GM19467 (cell line): ENCODE measurements around the gene PCED1B.

Experiments
- ATAC-seq: cut with Tn5 transposase; IDR thresholded peaks from one replicate; pipeline ENCODE4 v1.9.1; 2021; ENCODE audit warnings: mild to moderate bottlenecking, moderate library complexity; ENCODE audit not compliant: unreplicated experiment

PCED1B gene

DNA sequence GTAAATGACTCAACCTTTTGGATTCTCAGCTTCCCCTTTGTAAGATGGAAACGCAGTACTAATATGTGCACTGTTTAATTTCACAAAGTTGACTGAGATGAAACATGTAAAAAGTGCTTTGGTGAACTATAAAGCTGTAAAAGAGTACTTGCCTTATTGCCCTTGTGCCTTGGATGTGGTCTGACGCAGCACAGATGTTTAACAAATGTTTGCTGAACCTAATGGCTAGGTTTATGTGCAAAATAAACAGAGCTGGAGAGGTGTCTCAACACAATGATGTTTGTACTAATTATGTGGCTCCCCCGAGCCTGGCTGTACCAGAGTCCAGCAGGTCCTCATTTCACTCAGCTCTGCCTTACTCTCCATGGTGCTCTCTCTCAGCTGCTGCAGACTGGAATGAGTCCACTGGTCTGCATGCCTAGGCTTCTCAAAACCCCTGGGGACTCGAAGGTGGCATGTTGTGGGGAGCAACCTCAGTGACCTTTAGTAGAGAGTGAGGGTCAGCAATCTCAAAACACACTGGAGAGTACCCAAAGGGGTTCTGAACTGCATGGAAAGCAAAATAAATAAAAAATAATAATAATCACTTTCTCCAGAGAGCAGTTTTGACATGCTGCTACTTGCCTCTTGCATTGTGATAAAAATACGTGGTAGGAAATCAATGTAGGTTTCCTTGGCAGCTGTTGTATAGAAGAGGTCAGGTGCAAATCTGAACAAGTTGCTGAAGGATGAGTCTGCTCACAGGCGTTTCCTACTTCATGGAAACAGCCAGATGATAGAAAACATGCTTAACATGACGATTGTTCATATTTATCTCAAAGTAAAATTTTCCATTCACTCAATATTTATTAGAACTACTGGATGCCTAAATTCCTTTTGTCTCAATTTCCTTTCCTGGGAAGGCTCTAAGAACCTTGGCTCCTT lies 8.9 kb downstream of the PCED1B start:
- no peak for ATAC-seq

DNA sequence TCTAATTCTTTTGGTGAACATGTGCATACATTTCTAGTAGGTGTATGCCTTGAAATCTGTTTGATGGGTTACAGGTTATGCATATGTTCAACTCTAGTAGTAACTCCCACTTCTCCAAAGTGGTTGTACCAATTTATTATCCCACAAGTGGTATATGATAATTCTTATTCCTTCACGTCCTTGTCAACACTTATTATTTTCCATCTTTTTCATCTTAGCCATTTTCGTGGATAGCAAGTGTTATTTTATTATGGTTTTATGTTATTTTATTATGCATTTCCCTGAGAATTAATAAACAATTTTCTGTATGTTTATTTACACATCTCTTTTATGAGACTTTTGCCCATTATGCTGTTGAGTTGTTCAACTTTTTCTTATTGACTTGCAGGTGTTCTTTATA lies 11.6 kb downstream of the PCED1B start:
- ATAC-seq = no peak

DNA sequence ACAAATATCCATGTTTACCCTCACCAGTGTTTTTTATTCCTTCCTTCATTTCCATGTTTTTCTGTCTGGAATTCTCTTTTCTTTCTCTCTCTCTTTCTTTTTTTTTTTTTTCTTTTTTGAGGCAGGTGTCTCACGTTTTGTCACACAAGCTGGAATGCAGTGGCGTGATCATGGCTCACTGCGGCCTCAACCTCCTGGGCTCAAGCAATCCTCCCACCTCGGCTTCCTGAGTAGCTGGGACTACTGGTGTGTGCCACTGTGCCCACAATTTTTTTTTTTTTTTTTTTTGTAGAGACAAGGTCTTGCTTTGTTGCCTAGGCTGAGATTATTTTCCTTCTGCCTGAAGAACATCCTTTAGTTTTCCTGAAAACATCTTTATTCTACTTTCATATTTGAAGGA lies 15.4 kb downstream of the PCED1B start:
- no peak for ATAC-seq

DNA sequence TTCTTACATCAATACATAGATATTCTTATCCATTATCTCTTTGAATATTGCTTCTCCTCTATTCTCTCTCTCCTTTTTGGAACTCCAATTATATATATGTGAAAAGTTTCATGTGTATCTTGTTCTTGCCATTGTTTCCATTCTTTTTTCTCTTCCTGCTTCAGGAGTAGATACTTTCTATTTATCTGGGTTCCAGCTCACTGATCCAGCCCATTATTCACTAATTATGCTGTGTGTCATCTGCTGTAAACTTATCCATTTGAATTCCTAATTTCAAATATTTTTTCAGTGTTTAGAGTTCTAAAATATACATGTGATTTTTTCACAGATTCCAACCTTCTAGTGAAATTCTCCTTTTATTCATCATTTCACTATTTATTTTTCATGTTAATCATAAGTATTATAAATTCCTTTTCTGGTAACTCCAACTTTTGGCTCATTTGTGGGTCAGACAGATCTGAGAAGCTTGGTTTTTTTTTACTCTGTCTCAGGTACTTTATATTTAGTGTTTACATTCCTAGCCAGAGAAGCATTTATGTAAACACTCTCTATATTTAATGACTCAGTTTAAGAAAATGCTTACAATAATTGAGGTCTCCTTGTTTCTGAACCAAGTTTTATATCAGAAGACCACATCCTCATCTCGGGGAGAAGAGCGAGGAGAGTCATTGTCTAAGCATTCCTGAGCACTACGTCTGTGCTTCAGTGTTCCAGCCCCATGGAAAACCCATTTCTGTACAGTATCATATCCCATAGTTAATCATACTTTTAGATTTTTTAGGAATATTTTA lies 16.2 kb downstream of the PCED1B start:
- no peak for ATAC-seq

DNA sequence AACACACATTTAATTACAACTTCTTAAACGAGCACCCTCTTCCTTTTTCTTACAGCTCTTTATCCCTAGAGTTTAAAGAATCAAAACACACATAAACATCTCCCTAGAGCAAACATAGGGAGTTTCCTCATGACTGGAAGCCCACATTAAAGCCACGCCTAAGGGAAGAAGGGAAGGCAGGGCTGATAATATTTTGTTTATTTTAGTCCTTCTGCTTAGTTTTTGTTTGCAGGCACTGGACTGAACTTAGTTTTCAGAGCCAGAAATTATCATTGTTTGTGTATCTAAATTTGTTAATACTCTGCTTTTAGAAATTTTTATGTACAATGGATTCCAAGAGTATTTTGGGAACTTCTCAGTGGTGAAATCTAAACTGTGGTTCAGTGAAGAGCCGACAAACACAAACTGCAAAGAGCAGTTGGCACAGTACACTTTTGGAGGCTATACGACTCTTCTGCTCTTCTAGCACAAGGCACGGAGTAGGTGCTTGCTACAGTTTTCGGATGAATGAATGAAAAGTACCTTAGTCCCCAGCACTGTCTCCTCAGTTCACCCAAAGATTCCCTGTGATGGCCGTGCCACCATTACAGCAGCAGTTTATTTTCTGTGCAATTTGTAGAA lies 18.0 kb downstream of the PCED1B start:
- no peak for ATAC-seq

DNA sequence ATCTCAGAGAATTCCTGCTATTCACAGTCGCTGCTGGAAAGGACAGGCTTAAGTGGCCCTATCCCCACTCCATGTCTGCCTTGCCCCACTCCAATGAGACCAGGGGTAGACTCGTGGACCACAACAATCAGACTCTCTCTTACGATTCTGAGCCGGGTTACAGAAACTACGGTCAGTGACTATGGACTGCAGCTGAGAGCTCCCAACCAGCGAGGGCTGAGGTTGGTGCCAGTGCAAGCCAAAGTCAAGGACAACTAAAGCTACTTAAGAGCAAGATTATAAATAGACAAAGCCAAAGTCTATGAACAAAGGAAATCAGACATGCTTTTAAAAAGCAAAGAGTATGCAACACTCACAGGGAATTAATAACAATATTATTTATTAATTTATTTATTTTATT lies 18.7 kb downstream of the PCED1B start:
- no peak for ATAC-seq

DNA sequence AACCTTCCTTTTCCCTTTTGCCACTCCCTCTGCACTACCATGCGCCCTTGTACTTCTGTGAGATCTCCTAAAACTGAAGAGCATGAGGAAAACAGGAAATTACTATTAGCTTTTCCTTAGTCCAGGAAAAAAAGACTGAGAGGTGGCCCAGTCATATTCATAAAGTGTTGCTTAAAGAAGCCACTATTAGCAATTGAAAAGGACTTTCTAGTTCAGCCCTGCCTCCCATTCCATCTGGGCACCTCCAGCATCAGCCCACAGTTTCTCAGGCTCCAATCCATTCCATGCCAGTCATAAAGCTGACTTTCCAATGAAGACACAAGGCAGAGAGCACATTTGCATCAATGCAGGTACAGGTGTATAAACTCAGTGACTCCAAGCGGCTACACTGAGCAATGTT lies 20.2 kb downstream of the PCED1B start:
- no peak for ATAC-seq

DNA sequence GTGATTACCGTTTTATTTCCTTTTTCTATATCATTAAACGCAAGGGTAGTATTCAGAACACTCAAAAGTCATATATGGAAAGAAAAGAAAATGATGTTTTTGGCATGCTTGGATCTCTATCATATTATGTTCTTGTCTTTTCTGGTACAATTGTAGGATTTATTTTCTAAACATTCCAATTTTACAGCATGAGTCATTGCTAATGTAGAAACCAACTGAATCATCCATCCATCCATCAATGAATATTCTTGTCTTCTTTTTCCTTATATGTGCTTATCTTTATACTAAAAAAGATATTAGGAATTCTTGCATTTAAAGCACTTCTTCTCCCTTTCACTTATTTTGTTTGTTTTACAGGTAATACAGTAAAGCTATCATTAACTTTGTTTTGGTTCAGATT lies 20.7 kb downstream of the PCED1B start:
- ATAC-seq = no peak

DNA sequence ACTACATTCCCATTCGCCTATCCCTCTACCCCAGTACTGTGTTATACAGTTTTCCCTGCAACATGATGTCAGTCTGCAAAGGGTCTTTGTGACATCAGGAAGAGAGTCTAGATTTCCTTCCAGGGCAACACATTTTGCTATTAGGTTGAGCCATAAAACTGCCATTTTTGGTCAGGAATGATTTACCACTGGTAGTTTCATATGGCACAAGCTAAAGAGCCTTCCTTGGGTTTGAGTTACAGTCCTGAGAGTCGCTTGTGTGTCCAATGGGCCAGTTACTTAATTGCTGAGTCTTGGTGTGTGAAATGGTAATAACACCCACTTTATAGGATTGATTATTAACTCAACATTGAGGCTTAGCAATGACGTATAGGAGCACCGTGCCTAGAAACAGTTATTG lies 23.0 kb downstream of the PCED1B start:
- no peak for ATAC-seq

DNA sequence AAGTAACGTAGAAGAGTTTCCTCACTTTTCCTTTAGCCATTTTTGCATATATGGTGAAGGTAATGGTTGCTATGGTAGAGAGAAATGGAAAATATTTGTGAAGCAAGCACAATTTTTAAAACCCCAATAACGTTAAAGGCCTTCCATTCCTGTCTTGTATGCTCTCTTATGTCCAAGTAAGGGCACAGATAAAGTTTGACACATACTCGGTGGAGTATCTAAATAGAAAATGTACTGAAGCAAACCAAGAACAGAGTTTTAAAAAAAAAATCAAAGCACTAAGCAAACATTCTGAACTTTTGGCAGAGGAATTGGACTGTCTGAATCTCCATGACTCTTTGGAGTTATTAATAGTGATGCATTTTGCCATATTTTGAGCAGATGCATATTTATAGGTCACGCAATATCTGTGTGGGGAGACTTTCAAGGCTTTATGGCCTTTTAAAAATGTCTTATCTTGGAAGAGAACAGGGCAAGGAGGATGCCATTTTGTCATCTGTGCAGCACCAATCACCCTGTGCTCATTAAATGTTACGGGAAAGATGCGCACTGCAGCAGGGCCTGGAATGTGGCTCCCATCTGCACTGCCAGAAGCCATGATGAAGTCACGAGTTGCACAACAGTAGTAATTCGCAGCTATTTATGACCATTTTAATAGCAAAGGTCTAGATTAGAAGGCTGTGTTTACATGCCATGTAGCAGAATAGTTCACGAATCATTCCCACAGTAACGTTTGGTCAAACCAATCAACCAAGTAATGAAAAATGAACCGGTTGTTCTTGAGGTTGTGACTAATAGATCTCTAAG lies 23.6 kb downstream of the PCED1B start:
- ATAC-seq = no peak

DNA sequence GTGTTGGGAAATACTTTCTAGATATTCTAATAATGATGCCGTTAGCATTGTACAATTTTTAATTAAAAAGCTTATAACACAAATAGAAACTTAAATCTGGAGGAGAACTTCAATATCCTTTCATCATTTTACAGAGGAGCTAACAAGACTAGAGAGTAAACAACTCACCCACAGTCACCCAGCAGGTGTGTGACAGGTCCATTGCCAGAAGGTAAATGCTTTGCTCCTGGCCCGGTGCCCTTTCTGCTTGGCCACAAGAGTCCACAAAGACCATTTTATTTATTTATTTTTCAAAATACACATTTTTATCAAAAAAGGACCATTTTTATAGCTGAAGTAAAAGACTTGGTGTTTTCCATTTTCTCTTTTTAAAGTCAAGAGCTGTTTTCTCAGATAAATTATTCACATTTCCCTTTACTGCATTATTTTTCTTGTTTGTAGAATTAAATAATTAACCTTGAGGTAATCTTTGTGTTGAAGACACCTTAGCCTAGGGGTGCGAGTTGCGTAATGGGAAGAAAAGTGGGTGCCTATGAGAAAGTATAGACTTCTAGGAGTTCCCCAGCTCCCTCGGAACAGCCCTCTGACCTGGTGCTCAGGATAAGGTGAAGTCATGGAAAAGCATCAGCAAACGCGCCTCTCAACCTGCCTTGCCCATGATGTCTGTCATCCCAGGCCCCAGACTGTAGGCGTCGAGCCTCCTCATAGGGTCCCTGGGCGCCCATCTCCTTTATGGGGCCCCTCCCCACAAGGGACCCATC lies 26.7 kb downstream of the PCED1B start:
- ATAC-seq = no peak

DNA sequence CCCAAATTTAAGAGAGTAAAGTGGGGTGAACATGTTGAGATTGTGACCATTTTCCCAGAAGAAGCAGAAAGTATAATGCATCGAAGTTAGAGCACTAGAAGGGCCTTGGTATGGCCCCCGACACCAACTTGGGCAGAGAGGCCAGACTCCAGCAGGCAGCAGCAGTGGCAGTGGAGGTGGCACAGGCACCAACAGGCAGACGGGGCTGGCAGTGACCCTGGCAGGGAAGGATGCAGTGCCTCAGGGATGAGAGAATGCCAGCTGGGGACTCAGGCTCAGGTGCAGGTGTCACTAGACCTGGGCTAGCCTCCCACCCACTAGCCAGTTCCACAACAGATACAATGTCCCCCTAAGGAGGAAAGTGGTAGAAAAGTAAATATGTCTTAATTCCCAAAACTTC lies 28.0 kb downstream of the PCED1B start:
- ATAC-seq = no peak

DNA sequence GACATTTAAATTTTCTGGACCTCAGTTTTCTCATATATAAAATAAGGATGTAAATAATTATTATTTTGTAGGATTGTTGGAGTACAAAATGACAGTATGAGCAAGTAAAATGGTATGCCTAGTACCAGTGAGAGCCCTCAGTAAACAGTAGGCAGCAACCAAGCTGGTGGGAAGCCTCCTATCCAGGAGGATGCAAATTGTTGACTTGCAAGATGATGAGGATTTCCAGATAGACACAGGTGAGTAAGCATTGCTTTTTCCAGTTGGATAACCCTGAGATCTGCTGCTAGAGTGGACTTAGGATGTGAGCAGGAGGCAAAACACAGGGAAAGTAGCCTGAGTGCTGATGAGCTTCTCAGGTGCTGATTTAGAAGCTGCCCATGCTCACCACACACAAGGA lies 28.5 kb downstream of the PCED1B start:
- ATAC-seq = no peak

DNA sequence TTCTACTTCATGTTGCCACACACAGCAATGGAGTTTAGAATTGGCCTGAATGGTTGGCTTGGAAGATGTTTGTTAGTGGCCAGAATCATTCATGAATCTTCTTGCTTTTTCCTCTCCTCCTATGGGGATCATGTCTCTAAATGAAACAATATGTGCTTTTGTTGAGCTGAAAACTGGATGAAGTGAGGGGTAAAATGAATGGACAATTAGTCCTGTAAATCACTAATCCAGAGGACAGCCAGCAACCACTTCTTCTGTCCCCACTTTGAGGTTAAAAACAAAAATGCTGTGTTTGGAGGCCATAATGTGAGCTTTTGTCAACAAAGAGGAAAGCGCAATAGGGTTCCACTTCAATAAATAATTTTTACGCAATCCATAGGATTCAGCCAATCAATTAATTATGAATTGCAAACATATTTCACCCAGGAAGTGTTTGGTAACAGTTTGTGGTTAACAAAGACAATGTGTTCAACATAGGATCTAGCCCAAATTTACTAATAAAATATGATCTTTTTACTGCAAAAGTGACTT lies 30.7 kb downstream of the PCED1B start:
- ATAC-seq = no peak

DNA sequence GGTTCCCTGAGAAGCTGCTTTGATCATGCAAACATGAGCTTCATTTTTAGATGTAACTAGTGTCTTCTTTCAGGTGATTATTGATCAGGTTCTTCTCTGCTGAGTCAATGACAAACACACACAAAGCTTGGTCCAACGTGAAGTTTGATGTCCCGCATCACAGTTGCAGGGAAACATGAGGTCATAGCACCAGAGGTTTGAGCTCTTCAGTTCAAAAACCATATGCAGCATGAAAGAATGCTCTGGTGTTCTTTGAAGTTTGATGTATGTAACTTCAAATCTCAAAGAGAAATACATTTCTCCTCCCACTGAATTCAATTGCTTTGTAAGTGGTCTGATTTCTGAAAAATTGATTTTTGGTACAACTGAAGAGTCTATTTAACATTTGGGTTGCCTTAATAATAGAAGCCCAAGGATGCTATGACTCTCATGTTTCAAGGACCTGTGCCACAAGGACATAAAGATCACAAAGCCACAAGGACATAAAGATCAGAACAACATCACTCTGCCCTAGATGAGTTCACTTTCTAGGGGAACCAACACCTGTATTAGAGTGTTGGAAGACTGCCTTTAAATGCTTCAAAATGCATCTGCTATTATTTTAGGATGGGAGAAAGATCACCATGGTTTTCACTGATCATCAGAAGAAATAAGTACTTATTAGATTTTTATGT lies 31.4 kb downstream of the PCED1B start:
- ATAC-seq = no peak

DNA sequence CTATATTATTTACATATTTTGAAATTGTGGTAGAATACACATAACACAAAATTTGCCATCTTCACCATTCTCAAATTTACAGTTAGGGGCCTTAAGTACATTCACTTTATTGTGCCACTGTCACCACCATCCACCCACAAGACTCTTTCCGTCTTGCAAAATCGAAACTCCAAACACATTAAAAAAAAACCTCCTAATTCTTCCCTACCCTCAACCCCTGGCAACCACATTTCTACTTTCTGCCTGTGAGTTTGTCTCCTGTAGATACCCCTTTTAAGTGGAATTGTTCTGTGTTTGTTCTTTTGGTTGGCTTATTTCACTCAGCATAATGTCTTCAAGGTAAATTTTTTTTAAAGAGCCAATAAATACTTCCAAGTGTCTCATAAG lies 32.0 kb downstream of the PCED1B start:
- ATAC-seq = no peak

DNA sequence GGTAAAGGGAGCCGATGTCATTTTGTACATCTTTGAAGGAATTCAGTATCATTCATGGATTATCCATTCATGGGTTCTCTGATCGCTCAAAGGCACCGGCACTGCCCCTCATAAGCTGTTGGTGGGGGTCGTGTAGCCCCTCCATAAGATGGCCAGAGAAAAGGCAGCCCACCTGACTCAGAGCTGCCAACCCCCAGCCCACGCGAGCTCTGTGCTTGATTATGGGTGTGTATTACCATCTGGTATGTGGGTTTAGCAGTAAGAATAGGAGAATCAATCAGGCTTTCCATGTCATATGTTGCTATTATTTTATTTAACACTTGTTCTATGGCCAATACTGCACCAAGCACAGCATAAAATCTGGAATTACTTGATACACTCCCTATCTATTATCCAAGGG lies 32.4 kb downstream of the PCED1B start:
- ATAC-seq = no peak

DNA sequence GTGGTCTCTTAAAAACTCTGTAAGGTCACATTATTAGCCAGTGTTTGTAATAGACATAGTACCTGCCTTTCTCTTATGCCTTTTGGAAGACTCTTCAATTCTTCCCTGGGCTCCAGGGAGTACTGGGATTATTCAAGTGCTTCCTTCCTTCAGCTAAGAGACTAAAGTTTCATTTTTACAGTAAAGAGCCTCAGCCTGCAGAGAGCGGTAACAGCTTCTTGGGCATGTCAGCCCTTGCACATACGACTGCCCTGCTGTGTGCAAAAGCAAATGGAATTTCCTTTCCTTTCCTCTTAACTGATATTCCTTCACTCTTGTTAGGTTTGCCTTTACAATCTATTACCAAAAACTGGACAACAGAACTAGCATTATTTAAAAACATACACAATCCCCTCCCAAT lies 33.3 kb downstream of the PCED1B start:
- ATAC-seq = no peak

DNA sequence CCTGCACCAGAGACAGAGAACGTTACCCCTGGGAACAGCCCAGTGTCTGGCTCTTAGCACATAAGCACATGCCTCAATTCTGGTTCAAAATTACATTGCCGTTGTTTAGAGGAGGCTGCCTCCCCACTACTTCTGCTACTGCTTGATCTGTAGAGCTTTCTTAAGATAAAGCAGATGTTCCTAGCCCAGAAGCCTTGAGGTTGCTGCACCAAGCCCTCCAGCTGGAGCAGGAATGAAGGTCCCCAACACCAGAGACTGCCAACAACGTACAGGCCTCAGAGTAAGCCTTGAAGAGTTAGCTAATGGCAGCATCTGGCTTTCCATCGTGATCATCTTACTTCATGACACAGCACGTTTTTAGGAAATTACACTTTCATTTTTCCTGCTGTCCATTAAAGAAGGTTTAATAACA lies 35.1 kb downstream of the PCED1B start:
- ATAC-seq = no peak
